ENCODE measurements around the gene TSPAN19. TPM values are rescaled to one million over a fixed set of nuclear protein-coding genes. Genes with fewer than 3 reads are reported as not detected.

The TSPAN19 gene
- total RNA-seq, 1 experiment from 2014 or later = not detected

DNA sequence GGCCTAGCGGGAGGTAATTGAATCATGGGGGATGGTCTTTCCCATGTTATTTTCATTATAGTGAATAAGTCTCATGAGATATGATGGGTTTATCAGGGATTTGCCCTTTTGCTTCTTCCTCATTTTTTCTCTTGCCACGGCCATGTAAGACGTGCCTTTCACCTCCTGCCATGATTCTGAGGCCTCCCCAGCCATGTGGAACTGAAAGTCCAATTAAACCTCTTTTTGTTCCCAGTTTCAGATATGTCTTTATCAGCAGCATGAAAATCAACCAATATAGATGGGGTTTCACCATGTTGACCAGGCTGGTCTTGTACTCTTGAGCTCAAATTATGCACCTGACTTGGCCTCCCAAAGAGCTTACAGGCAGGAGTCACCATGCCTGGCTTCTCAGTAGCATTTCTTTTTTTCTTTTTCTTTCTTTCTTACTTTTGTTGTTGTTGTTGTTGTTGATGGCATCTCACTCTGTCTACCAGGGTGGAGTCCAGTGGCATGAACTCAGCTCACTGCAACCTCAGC, 33.2 kb downstream of the TSPAN19 start:
- no peak for DNase-seq (ENCODE audit: low read depth)

DNA sequence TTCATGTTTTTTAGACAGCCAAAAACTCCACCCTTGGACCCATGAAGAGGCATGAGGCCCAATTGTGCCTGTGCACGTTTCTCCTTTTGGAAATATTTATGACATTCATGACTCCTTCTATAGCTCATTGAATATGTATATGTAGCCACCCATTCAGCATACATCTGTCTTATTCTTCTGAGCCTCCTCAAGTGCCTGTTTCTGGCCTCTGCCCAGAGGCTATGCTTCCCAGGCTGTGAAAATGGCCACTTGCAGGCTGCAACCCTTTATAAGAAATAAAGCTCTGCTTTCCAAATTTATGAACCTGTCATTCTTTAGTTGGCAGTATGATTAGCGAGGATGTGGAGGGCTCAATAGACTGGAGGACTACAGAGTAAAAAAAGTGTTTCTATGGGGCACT, 35.3 kb downstream of the TSPAN19 start:
- no peak for DNase-seq (ENCODE audit: low read depth)

DNA sequence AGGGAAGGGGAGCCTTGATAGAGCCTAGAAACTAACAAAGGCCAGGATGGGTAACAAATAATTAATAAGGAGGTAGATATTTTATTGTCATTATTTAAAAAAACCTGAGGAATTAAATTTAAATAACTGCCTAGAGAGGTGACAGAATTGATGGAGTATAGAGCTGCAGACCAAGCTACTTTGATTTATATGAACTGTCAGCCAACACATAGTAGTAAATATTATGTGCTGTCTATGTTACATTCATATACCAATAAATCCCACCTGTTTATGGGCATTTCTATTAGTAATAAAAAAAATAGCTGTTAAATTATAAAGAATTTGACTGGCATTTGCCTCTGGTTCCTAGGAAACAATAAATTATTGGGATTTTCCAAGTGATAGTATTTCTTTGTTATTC, 37.7 kb downstream of the TSPAN19 start:
- DNase-seq (ENCODE audit: low read depth) = no peak

DNA sequence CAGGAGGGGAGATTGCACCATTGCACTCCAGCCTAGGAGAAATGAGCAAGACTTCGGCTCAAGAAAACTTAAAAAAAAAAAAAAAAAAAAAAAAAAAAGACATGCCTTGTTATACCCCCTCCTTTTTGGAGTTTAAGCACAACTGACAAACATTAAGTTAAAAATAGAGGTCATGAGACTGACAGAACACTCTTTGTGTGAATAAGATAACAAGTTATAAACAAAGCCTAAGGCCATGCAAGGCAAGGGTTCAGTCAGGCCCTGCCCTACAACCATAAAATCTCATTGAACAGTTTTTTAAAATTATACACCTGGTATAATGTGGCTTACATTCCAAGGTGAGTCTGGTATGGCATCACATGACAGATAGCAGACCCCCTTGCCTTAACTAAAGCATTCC, 39.3 kb downstream of the TSPAN19 start:
- DNase-seq (ENCODE audit: low read depth) = no peak

GRCh38 chr12:84995641-84996040, 40.4 kb downstream of the TSPAN19 start:
- no peak for DNase-seq (ENCODE audit: low read depth)

GRCh38 chr12:84994426-84994825, 41.7 kb downstream of the TSPAN19 start:
- no peak for DNase-seq (ENCODE audit: low read depth)

DNA sequence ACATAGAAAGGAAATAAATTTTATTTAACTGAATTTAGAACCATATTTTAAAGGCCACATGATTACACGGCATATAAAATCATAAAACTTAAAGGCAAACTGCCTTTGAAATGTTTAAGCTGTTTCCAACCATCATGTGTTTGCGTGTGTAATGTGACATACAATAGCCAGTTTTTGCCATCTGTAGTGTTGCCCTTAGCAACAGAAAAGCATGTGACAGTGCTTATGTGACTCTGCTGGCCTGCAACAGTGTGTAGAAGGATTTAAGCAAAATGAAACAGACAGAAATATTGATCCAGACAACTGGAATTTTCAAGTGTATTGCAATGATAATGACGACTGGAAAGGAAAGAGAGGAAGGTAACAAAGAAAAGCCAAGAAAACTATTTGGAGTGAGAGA, 49.5 kb downstream of the TSPAN19 start:
- DNase-seq (ENCODE audit: low read depth) = no peak

GRCh38 chr12:84986117-84986516, 50.0 kb downstream of the TSPAN19 start:
- no peak for DNase-seq (ENCODE audit: low read depth)

DNA sequence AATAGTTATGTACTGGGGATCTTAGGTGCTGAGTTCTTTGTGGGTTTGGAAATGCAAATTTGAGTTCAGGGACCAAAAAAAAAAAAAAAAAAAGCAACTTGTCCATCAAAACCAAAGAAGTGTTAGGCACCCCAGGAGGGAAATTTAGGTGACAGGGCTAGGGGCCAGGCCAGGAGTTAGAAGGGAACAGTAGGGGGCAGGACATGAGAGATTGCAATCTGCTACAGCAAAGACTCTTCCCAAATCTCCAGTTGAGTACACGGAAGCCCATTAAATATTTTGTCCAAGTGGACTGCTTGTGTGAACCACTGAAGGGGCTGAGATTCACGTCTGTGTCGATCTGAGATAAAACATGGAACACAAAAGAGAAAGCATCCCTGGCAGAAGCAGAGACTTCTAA, 52.8 kb downstream of the TSPAN19 start:
- no peak for DNase-seq (ENCODE audit: low read depth)

- DNase-seq (ENCODE audit: low read depth) = no peak
Observed at GRCh38 chr12:84982888-84983287, 53.2 kb downstream of the TSPAN19 start.

DNA sequence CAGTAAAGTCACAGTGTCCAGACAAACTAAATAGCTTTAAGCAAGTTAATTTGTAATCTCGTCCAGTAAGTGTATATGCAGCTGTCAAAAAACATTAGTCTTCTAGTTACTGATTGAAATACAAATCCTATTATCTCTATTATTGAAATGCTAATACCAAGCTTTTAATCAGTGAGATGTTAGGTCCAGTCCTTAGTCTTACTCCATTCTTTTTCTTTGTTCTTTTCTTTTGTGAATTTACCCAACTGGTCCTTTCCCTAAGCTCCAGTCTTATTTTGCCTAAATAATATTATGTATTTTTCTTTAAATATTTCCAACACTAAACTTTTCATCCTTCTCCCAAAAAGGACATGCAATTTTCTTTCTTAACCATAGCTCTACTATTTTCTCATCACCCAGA, 57.2 kb downstream of the TSPAN19 start:
- no peak for DNase-seq (ENCODE audit: low read depth)

DNA sequence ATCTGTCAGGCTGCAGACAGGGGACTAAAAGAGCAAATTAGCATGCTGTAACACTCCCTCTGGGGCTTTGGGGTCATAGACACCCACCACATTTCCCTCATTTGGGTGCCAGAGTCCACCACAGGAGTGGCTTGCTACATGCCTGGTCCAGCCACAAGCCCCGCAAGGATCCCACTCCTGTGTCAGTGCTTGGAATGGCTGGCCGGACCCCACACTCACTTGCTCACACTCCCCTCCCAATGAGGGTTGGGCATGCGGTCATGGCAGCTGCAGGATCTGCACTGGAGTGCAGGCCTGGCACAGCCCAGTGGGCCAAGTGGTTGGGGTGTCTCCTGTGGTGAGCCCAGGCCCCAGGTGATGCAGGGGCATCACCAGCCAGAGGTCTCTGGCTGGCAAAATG, 59.9 kb downstream of the TSPAN19 start:
- no peak for DNase-seq (ENCODE audit: low read depth)

DNA sequence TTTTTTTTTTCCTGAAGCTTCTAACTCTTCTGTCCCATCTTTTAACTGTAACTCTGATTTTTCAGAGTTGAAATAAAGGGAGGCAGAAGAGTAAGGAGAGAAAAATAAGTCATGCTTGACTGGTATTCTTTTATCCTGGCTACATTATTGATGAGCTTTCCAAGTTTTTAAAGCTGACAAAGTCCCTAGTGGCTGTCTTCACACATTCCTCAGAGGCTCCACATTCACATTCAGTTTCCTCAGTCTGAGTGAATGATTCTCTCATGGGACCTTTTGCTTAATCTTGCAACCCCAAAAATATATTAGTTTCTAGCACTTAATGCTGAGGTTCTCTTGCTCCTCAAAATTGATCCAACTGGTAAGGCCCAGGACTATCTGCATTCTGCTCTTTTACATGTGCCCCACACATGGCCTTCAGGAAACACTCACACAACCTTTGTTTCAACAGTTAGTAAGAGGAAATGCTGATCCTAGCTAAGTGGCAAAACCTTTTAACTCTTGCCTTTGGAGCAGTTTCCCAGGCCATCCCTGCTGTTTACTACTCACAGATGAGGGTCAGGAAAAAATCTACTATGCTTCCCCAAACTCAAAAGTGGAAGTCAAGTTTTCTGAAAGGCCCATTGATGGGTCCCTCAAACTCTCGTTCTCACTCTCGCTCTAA, 61.8 kb downstream of the TSPAN19 start:
- DNase-seq (ENCODE audit: low read depth) = no peak

DNA sequence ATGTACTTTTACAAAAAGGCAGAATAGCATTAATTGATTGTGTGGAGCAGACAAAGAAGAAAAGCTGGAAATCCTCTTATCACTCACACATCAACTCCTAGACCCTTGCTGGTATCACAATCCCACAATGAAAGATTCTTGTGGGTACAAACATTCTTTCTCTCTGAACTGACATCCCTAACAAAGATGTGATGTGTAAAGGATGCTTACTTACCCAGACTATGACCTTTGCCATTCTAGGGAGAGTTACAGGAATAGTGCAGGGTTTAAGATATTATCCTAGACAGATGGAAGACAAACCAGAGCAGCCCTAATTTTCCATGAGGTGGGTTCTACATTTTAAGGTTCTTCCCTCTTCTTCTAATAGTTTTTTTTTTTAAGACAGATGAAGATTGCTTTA, 63.1 kb downstream of the TSPAN19 start:
- no peak for DNase-seq (ENCODE audit: low read depth)

GRCh38 chr12:84969226-84969625, 66.9 kb downstream of the TSPAN19 start:
- DNase-seq (ENCODE audit: low read depth) = no peak

Other genes starting within 250 kb of the TSPAN19 start
- 0.39 and 0.96 TPM in 2 replicates for gene SLC6A15, start 123.5 kb downstream of the TSPAN19 start, total RNA-seq (2014; rRNA removed; shearing (Covaris generic))
- gene LRRIQ1, start 74 bp upstream of the TSPAN19 start, total RNA-seq (2014; rRNA removed; shearing (Covaris generic)) = 0.12 and 0.39 TPM in 2 replicates
- 13.4 and 18.6 TPM in 2 replicates for gene ALX1, start 243.9 kb upstream of the TSPAN19 start, total RNA-seq (2014; rRNA removed; shearing (Covaris generic))